HUES48 (cell line): ENCODE measurements around the gene NPDC1.
"Not testable (repeated sequence)": the region's sequence is repeated elsewhere in the genome, so short reads cannot be mapped to it uniquely, and the experiment has no call there.

Experiments
- H3K27ac ChIP-seq: one replicate; pipeline ENCODE4 v1.7.0; 2013; ENCODE audit warnings: low read depth, low read length, inconsistent platforms
- H3K27me3 ChIP-seq: 2 replicates; pipeline ENCODE4 v1.6.1; 2013; ENCODE audit warnings: mild to moderate bottlenecking, low read length; ENCODE audit not compliant: control insufficient read depth, insufficient read depth
- H3K36me3 ChIP-seq: 2 replicates; pipeline ENCODE4 v1.6.1; 2013; ENCODE audit warnings: low read length; ENCODE audit not compliant: control insufficient read depth, insufficient read depth
- H3K4me1 ChIP-seq: 2 replicates; pipeline ENCODE4 v1.6.1; 2013; ENCODE audit warnings: mild to moderate bottlenecking, low read length; ENCODE audit not compliant: control insufficient read depth, insufficient read depth
- H3K4me3 ChIP-seq: 2 replicates; pipeline ENCODE4 v1.5.1; 2013; ENCODE audit warnings: mild to moderate bottlenecking, low read depth, low read length
- H3K9ac ChIP-seq: 2 replicates; pipeline ENCODE4 v1.6.1; 2013; ENCODE audit warnings: mild to moderate bottlenecking, low read depth, low read length, moderate library complexity
- H3K9me3 ChIP-seq: 2 replicates; pipeline ENCODE4 v1.6.1; 2013; ENCODE audit warnings: low read length; ENCODE audit not compliant: control insufficient read depth, insufficient read depth

The NPDC1 gene

GRCh38 chr9:137035937-137036336 lies 10.0 kb downstream of the NPDC1 start:
- no peak overlapping the region for H3K27ac ChIP-seq

GRCh38 chr9:137035507-137035834 lies 10.5 kb downstream of the NPDC1 start:
- no peaks in the 10 kb centered on the region for H3K4me1 ChIP-seq
- H3K36me3 ChIP-seq, result peaks cover 11% of the 10 kb centered on the region
- H3K4me3 ChIP-seq, result no peak overlapping the region
- H3K27me3 ChIP-seq, result no peaks in the 10 kb centered on the region
- H3K9ac ChIP-seq, result no peak overlapping the region
- no peaks in the 10 kb centered on the region for H3K9me3 ChIP-seq
- no peak overlapping the region for H3K27ac ChIP-seq

More at GRCh38 chr9:137035937-137036336, 10.0 kb downstream of the NPDC1 start:
- H3K4me1 ChIP-seq, result no peaks in the 10 kb centered on the region
- no peak overlapping the region for H3K9ac ChIP-seq
- H3K36me3 ChIP-seq, result peaks cover 11% of the 10 kb centered on the region
- H3K4me3 ChIP-seq, result no peak overlapping the region
- no peaks in the 10 kb centered on the region for H3K9me3 ChIP-seq
- H3K27me3 ChIP-seq, result no peaks in the 10 kb centered on the region

GRCh38 chr9:137034709-137035506 lies 11.1 kb downstream of the NPDC1 start:
- H3K4me1 ChIP-seq, result no peaks in the 10 kb centered on the region
- H3K9ac ChIP-seq, result no peak overlapping the region
- no peak overlapping the region for H3K4me3 ChIP-seq

GRCh38 chr9:137034039-137034708 lies 11.8 kb downstream of the NPDC1 start:
- Histone ChIP-seq H3K36me3 (peaks cover 3% of the 10 kb centered on the region; the same call in 1 of the 2 replicates), H3K9ac (no peak overlapping the region), H3K27ac (no peak overlapping the region), H3K4me3 (no peak overlapping the region), H3K9me3 (no peaks in the 10 kb centered on the region), H3K27me3 (peaks cover 1% of the 10 kb centered on the region), H3K4me1 (no peaks in the 10 kb centered on the region)

More at GRCh38 chr9:137034709-137035506, 11.1 kb downstream of the NPDC1 start:
- no peaks in the 10 kb centered on the region for H3K27me3 ChIP-seq
- H3K36me3 ChIP-seq, result peaks cover 11% of the 10 kb centered on the region
- no peak overlapping the region for H3K27ac ChIP-seq
- no peaks in the 10 kb centered on the region for H3K9me3 ChIP-seq

- H3K9me3 ChIP-seq, H3K4me1 ChIP-seq, H3K4me3 ChIP-seq: not testable (repeated sequence)
Measured at GRCh38 chr9:137033481-137033880, 12.5 kb downstream of the NPDC1 start.

GRCh38 chr9:137032858-137033257 lies 13.1 kb downstream of the NPDC1 start:
- Histone ChIP-seq H3K9ac (no peak overlapping the region), H3K9me3 (no peaks in the 10 kb centered on the region), H3K27me3 (peaks cover 11% of the 10 kb centered on the region), H3K27ac (no peak overlapping the region), H3K4me1 (0 out of 2 replicates have a peak, but pooled peaks cover 2% of the 10 kb centered on the region), H3K4me3 (no peak overlapping the region), H3K36me3 (no peaks in the 10 kb centered on the region)

More at GRCh38 chr9:137033481-137033880, 12.5 kb downstream of the NPDC1 start:
- not testable (repeated sequence) for H3K27ac ChIP-seq, H3K27me3 ChIP-seq, H3K36me3 ChIP-seq, H3K9ac ChIP-seq

DNA sequence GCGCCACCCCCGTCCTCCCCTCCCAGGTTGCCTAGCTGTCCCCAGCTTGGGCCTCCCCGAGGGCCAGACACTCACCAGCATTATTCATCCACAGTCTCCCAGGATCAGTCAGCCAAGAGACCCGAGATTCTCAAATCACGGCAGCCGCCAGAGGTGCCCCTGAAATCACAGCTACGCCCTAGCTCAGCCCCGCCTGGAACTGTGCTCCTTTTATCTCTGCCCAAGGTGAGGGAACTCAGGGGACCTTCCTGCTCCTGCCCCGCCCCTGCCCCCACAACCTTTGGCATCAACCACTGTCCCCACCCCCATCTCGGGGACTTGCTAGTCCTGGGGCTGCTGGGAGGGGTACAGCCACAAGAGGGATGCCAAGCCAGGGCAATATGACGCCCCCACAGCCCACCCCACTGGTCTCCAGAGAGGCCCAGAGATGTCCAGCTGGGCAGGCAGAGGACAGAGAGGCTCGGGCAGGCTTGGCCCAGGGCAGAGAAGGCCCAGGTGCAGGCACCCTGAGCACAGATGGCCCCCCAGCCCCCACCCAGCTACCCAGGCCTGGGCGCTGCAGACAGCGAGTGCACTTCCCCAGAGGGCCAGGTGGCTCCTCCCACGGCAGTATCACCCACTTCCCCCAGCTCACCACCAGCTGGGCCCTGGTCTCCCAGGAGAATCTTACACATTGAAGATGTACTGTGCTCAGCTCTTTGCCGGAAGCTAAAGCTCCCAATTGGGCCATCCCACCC lies 13.9 kb downstream of the NPDC1 start, which contains the start of gene FUT7:
FUT7 (minus strand) TSS at position 185 of the 737 bp plus-strand sequence; CDS start at position 88, 97 bp downstream.
- no peak within 1 kb of the TSS for H3K4me3 ChIP-seq

GRCh38 chr9:137030538-137031527 lies 15.1 kb downstream of the NPDC1 start:
- Histone ChIP-seq H3K27me3 (peaks cover 24% of the 10 kb centered on the region), H3K4me3 (no peak overlapping the region), H3K9me3 (no peaks in the 10 kb centered on the region), H3K27ac (no peak overlapping the region), H3K36me3 (no peaks in the 10 kb centered on the region), H3K9ac (no peak overlapping the region), H3K4me1 (0 out of 2 replicates have a peak, but pooled peaks cover 2% of the 10 kb centered on the region)

More for the DNA sequence above, 13.9 kb downstream of the NPDC1 start, which contains the start of gene FUT7:
- Histone ChIP-seq H3K27me3 (peaks cover 17% of the 10 kb centered on the region), H3K27ac (no peak within 1 kb of the TSS), H3K4me1 (0 out of 2 replicates have a peak, but pooled peaks cover 2% of the 10 kb centered on the region), H3K9me3 (no peaks in the 10 kb centered on the region), H3K9ac (no peak within 1 kb of the TSS), H3K36me3 (no peaks in the 10 kb centered on the region)

GRCh38 chr9:137030006-137030405 lies 16.0 kb downstream of the NPDC1 start:
- Histone ChIP-seq H3K4me3 (no peak overlapping the region), H3K9me3 (no peaks in the 10 kb centered on the region), H3K36me3 (no peaks in the 10 kb centered on the region), H3K27me3 (peaks cover 24% of the 10 kb centered on the region), H3K4me1 (0 out of 2 replicates have a peak, but pooled peaks cover 2% of the 10 kb centered on the region), H3K9ac (no peak overlapping the region), H3K27ac (no peak overlapping the region)
